NCI-H1436 (cell line): Measurements from ENCODE around the gene DCTN5.
"Not testable (repeated sequence)": the region's sequence is repeated elsewhere in the genome, so short reads cannot be mapped to it uniquely, and the experiment has no call there.

Experiments used
- DNase-seq: peaks from one replicate; lab custom pipeline; 2025; lab: John Stamatoyannopoulos, UW

DCTN5 gene

DNA sequence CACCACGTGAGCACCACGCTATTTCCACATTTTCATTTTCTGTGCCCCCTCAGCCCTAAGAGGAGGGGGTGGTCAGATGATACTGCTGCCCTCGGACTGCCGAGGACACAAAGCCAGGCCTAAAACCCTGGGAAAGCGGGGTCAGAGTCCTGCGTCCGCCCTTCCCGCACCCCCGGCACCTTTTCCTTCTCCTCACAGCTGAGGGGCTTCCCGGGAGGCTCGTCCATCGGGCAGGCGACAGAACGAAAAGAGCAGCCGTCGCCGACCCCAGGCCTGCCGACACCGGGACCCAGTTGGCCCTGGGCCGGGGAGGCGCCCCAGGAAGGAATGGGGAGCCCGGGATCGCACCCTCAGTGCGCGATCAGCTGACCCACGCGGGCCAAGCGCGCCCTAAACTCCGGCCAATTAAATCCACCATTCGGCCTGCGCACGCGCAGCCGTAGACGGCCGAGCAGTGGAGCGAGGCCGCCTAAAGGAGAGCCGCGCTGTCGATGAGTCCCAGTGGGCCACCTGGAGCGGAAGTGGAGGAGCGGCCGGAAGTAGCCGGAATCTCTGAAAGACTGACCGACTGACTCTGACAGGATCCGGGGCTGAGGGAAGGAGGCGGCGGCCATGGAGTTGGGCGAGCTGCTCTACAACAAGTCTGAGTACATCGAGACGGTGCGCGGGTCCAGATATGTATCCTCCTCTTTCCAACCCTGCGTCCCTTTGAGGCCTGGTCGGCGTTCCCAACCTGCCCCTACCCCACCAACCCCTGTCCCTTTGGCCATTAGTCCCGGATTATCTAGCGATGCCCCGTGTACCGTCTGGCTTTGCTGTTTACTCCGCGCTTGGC lies at the start of gene DCTN5, which contains the start of gene PALB2:
Gene DCTN5, plus strand, starts transcription at position 536 of the 835 bp plus-strand sequence. Its CDS starts 77 bp downstream, at position 613.
Gene PALB2, minus strand, starts transcription at position 380 of the 835 bp plus-strand sequence. Its CDS starts 153 bp downstream, at position 227.
- peak; percentile 90 for DNase-seq

GRCh38 chr16:23594186-23594585 lies 47.1 kb upstream of the DCTN5 start:
- no peak for DNase-seq

- DNase-seq = no peak
Observed at GRCh38 chr16:23595246-23595950, 45.9 kb upstream of the DCTN5 start.

GRCh38 chr16:23595951-23596720 lies 45.1 kb upstream of the DCTN5 start, which contains the start of gene NDUFAB1:
Gene NDUFAB1, minus strand, starts transcription at chr16:23596316. Its CDS starts 26 bp downstream, at chr16:23596290.
- DNase-seq = peak; percentile 79

- no peak for DNase-seq
Observed at GRCh38 chr16:23597003-23597756, 44.1 kb upstream of the DCTN5 start.

- no peak for DNase-seq
Observed at GRCh38 chr16:23607726-23608125, 33.5 kb upstream of the DCTN5 start.

- DNase-seq = no peak
Observed at GRCh38 chr16:23608194-23608593, 33.1 kb upstream of the DCTN5 start.

- no peak for DNase-seq
Observed at GRCh38 chr16:23609929-23610328, 31.3 kb upstream of the DCTN5 start.

DNA sequence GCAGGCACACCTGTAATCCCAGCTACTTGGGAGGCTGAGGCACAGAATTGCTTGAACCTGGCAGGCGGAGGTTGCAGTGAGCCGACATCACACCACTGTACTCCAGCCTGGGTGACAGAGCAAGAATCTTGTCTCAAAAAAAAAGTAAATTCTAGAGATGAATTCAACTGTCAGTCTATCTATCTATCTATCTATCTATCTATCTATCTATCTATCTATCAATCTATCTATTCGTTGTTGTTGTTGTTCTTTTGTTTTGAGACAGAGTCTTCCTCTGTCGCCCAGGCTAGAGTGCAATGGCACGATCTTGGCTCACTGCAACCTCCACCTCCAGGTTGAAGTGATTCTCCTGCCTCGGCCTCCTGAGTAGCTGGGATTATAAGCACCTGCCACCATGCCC lies 30.4 kb upstream of the DCTN5 start:
- DNase-seq = not testable (repeated sequence)

DNA sequence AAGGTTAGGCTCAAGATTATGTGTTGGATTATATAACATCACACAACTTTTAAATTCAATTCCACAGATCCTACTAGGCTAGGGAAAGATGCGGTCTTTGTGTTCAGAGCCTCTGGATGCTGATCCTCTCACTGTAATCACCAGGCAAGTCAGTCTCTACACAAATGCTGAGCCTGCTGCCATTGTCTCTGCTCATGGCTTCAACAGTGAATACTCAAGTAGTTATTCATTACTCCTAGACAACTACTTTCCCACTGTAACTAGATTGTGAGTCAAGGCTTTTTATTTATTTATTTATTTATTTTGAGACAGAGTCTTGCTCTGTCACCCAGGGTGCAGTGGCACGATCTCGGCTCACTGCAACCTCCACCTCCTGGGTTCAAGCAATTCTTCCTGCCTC lies 29.3 kb upstream of the DCTN5 start:
- DNase-seq = no peak

DNA sequence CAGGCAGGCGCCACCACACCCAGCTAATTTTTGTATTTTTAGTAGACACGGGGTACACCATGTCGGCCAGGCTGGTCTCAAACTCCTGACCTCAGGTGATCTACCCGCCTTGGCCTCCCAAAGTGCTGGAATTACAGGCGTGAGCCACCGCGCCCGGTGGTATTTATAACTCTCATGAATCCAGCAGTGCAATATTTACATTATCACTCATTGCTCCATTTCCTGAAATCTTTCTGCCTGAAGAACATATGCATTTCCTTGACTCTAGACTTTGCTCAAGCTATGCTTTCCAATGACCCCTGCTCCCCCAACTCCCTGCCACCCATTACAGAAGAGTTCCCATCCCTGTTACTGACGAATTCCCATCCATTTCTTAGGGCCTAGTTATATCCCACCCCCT lies 25.5 kb upstream of the DCTN5 start:
- DNase-seq = no peak

- DNase-seq = no peak
Observed at GRCh38 chr16:23624092-23624491, 17.2 kb upstream of the DCTN5 start.

GRCh38 chr16:23629516-23629915 lies 11.8 kb upstream of the DCTN5 start:
- no peak for DNase-seq

DNA sequence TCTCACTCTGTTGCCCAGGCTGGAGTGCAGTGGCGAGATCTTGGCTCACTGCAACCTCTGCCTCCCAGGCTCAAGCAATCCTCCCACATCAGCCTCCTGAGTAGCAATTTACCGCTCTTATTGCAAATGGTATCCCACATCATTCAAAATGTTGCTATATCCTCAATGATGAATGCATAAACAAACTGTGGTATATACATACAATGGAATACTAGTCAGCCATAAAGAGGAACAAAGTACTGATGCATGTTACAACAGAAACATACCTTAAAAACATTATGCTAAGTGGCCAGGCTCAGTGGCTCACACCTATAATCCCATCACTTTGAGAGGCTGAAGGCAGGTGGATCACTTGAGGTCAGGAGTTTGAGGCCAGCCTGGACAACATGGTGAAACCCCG lies 9.4 kb upstream of the DCTN5 start:
- DNase-seq = not testable (repeated sequence)

GRCh38 chr16:23634461-23635036 lies 6.7 kb upstream of the DCTN5 start:
- DNase-seq = no peak

- no peak for DNase-seq
Observed at GRCh38 chr16:23635958-23636357, 5.3 kb upstream of the DCTN5 start.

DNA sequence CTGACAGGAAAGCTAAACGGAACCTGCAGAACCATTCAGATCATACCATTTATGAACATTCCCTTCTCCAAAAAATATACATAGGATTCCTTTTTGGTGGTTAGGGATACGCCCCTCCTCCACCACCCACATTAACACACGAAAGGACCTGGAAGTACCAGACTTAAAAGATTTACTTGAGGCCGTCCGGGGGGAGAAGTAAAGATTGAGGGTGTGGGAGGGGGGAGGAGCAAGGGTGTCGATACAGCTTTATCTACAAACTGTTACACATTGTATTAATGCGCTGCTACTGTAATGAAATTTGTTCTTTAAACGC lies 693 bp upstream of the DCTN5 start:
- DNase-seq = no peak

- no peak for DNase-seq
Observed at GRCh38 chr16:23642246-23642774, 1.0 kb downstream of the DCTN5 start.

GRCh38 chr16:23650674-23651416 lies 9.6 kb downstream of the DCTN5 start:
- DNase-seq = no peak

DNA sequence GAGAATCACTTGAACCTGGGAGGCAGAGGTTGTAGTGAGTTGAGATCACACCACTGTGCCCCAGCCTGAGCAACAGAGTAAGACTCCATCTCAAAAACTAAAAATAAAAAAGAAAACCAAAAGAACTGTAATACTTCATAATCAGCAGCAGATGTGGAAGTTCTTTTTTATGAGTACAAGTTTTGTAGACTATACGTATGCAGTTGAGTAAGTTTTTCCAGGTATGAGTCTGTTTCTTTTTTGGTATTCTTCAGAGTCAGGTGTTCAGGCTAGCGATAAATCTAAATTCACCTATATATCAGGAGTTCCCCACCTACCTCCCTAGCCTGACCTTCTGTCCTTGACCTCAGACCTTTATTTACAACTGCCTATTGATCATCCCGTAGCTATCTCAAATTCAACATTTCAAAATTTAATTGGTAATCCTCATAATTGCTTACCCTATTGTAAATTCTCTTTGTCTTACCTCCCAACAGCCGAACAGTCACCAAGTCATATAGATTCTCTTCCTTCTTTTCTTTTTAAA lies 10.7 kb downstream of the DCTN5 start:
- DNase-seq = no peak
